Fibroblast of lung (primary cell): ENCODE measurements around the gene IL12B. TPM values are rescaled to one million over a fixed set of nuclear protein-coding genes. Genes with fewer than 3 reads are reported as not detected.
A peak's percentile ranks its signal among the peaks of the same experiment; 100 is the strongest.

Experiments used
- DNase-seq, 2 donors: peaks; one replicate each; pipeline versions ENCODE4 v3.0.0 to v3.0.0-alpha.2; 2010; ENCODE audit warnings: low read depth in 2 of 2
- H2AFZ ChIP-seq: 2 replicates; pipeline ENCODE4 v1.5.1; 2012; ENCODE audit warnings: low read length, control low read depth, inconsistent platforms
- H3K27ac ChIP-seq: 2 replicates; pipeline ENCODE4 v1.5.1; 2011; ENCODE audit warnings: low read length, control low read depth; ENCODE audit not compliant: insufficient read depth
- H3K27me3 ChIP-seq: 2 replicates; pipeline ENCODE4 v1.5.1; 2011; ENCODE audit warnings: mild to moderate bottlenecking, low read length; ENCODE audit not compliant: control insufficient read depth, insufficient read depth
- H3K36me3 ChIP-seq: 2 replicates; pipeline ENCODE4 v1.5.1; 2011; ENCODE audit warnings: low read length; ENCODE audit not compliant: control insufficient read depth, insufficient read depth
- H3K4me1 ChIP-seq: 2 replicates; pipeline ENCODE4 v1.5.1; 2011; ENCODE audit warnings: low read length; ENCODE audit not compliant: control insufficient read depth, insufficient read depth; ENCODE audit errors: extremely low read depth
- H3K4me2 ChIP-seq: 2 replicates; pipeline ENCODE4 v1.5.1; 2011; ENCODE audit warnings: low read length, control low read depth; ENCODE audit not compliant: insufficient read depth; ENCODE audit errors: extremely low read depth
- H3K4me3 ChIP-seq, 4 experiments: fragments of 200-600 bp in 1 of 4; sonication (generic) in 1 of 4; replicated peaks in 1 of 4; 2 replicates each; pipeline ENCODE4 v1.5.1; 2011 to 2016; ENCODE audit warnings: low read length in 4 of 4, low read depth in 3 of 4, mild to moderate bottlenecking in 3 of 4, control low read depth in 2 of 4, inconsistent platforms in 1 of 4, mixed read lengths in 1 of 4; ENCODE audit not compliant: insufficient read depth in 1 of 4; ENCODE audit errors: control extremely low read depth in 1 of 4
- H3K79me2 ChIP-seq: 2 replicates; pipeline ENCODE4 v1.5.1; 2012; ENCODE audit warnings: mild to moderate bottlenecking, low read length, inconsistent platforms; ENCODE audit not compliant: control insufficient read depth, insufficient read depth
- H3K9ac ChIP-seq: 2 replicates; pipeline ENCODE4 v1.5.1; 2011; ENCODE audit warnings: mild to moderate bottlenecking, low read length, control low read depth; ENCODE audit not compliant: insufficient read depth
- H3K9me3 ChIP-seq: 2 replicates; pipeline ENCODE4 v1.5.1; 2012; ENCODE audit warnings: low read depth, low read length; ENCODE audit not compliant: control insufficient read depth, insufficient read depth
- H4K20me1 ChIP-seq: 2 replicates; pipeline ENCODE4 v1.5.1; 2011; ENCODE audit warnings: low read length; ENCODE audit not compliant: control insufficient read depth, insufficient read depth; ENCODE audit errors: extremely low read depth
- CTCF ChIP-seq, 2 donors: IDR thresholded peaks in 1 of 2; conservative IDR thresholded peaks in 1 of 2; 1 replicate in 1 of 2; 2 replicates in 1 of 2; pipeline ENCODE4 v1.5.1; 2011 to 2012; ENCODE audit warnings: low read length in 2 of 2, control low read depth in 1 of 2, inconsistent platforms in 1 of 2, low read depth in 1 of 2, mild to moderate bottlenecking in 1 of 2
- EZH2 ChIP-seq: IDR thresholded peaks from 2 replicates; pipeline ENCODE4 v1.5.1; 2012; ENCODE audit warnings: low read length, control low read depth, mild to moderate bottlenecking; ENCODE audit errors: missing control alignments
- polyA plus RNA-seq, 2 donors: library from polyadenylated mRNA; depleted of rRNA in 1 of 2; stranded (reverse) in 1 of 2; unstranded in 1 of 2; fragments of >200 nt; gene quantifications; 2 replicates each; pipeline ENCODE4 v1.2.1, GENCODE V29; 2011 to 2012; ENCODE audit warnings: missing spikeins in 1 of 2
- total RNA-seq: library from RNA; depleted of rRNA; stranded (reverse); fragments of >200 nt; gene quantifications from 2 replicates; pipeline ENCODE4 v1.2.1, GENCODE V29; 2014

The IL12B gene
- total and polyA plus RNA-seq, 2 donors (not counting 1 experiment from before 2014, with no cell fraction given): not detected

GRCh38 chr5:159339460-159339859 is 9.2 kb upstream of the IL12B start:
- no peaks in the 10 kb centered on the region for H3K27me3 ChIP-seq
- H4K20me1 ChIP-seq: no peaks in the 10 kb centered on the region
- H3K27ac ChIP-seq: no peak overlapping the region
- no peak overlapping the region for H3K9ac ChIP-seq
- no peak for DNase-seq
- H3K4me3 ChIP-seq: no peak overlapping the region
- TF ChIP-seq CTCF (conservative IDR thresholded peaks at IDR 0.05 in 1 of 2, IDR thresholded peaks at IDR 0.05 in 1 of 2; ENCODE audit: low read depth in 1 of 2, low read length in 2 of 2): no peak
- no peak for TF ChIP-seq EZH2
- peaks cover 8% of the 10 kb centered on the region for H3K4me1 ChIP-seq
- H3K9me3 ChIP-seq: no peaks in the 10 kb centered on the region
- no peaks in the 10 kb centered on the region for H3K79me2 ChIP-seq
- no peak overlapping the region for H2AFZ ChIP-seq
- H3K4me2 ChIP-seq: no peak overlapping the region
- H3K36me3 ChIP-seq: no peaks in the 10 kb centered on the region

GRCh38 chr5:159338118-159338517 is 7.8 kb upstream of the IL12B start:
- Histone ChIP-seq H3K79me2 (no peaks in the 10 kb centered on the region), H3K4me1 (peaks cover 9% of the 10 kb centered on the region), H3K4me2 (no peak overlapping the region), H4K20me1 (no peaks in the 10 kb centered on the region), H3K9me3 (no peaks in the 10 kb centered on the region), H3K36me3 (no peaks in the 10 kb centered on the region), H3K27me3 (no peaks in the 10 kb centered on the region), H2AFZ (peak overlapping the region; percentile 43), H3K4me3 (no peak overlapping the region), H3K27ac (no peak overlapping the region), H3K9ac (no peak overlapping the region)
- no peak for DNase-seq
- TF ChIP-seq EZH2: no peak
- no peak for TF ChIP-seq CTCF (conservative IDR thresholded peaks at IDR 0.05 in 1 of 2, IDR thresholded peaks at IDR 0.05 in 1 of 2; ENCODE audit: low read depth in 1 of 2, low read length in 2 of 2)

GRCh38 chr5:159337016-159337955 is 7.0 kb upstream of the IL12B start:
- no peaks in the 10 kb centered on the region for H3K27me3 ChIP-seq
- H3K4me3 ChIP-seq: no peak overlapping the region
- no peak overlapping the region for H3K4me2 ChIP-seq
- H2AFZ ChIP-seq: peak overlapping the region; percentile 43
- no peaks in the 10 kb centered on the region for H3K9me3 ChIP-seq
- peaks cover 10% of the 10 kb centered on the region for H3K4me1 ChIP-seq
- no peak overlapping the region for H3K9ac ChIP-seq
- no peaks in the 10 kb centered on the region for H3K79me2 ChIP-seq
- TF ChIP-seq CTCF (conservative IDR thresholded peaks at IDR 0.05 in 1 of 2, IDR thresholded peaks at IDR 0.05 in 1 of 2; ENCODE audit: low read depth in 1 of 2, low read length in 2 of 2) (no peak), EZH2 (no peak)
- H4K20me1 ChIP-seq: no peaks in the 10 kb centered on the region
- H3K36me3 ChIP-seq: no peaks in the 10 kb centered on the region
- DNase-seq: peak; percentile 47 to 91
- H3K27ac ChIP-seq: no peak overlapping the region
